Lung (tissue), 12 donors: ENCODE results near the gene TXNRD2. TPM values are rescaled to one million over a fixed set of nuclear protein-coding genes. Genes with fewer than 3 reads are reported as not detected.
A peak's percentile ranks its signal among the peaks of the same experiment; 100 is the strongest.

ENCODE experiments used
- ATAC-seq: fragments of 200-7000 bp; cut with Tn5 transposase; one replicate; pipeline ENCODE4 v1.9.1; 2020; ENCODE audit warnings: moderate number of reproducible peaks; ENCODE audit not compliant: insufficient read depth, low FRiP score
- DNase-seq, 3 donors: peaks; one replicate each; pipeline ENCODE4 v3.0.0-alpha.2; 2013 to 2017
- H3K27ac ChIP-seq, 2 donors: one replicate each; pipeline ENCODE4 v1.5.1; 2013; ENCODE audit warnings: mild to moderate bottlenecking in 2 of 2, moderate library complexity in 2 of 2, control low read depth in 1 of 2, inconsistent platforms in 1 of 2, low read depth in 1 of 2, low read length in 1 of 2
- H3K27me3 ChIP-seq, 3 donors: one replicate each; pipeline ENCODE4 v1.5.1; 2013; ENCODE audit warnings: low read length in 2 of 3; ENCODE audit not compliant: control insufficient read depth in 3 of 3, insufficient read depth in 3 of 3
- H3K36me3 ChIP-seq, 4 donors: one replicate each; pipeline ENCODE4 v1.5.1; 2013; ENCODE audit warnings: low read length in 4 of 4, mild to moderate bottlenecking in 1 of 4, moderate library complexity in 1 of 4; ENCODE audit not compliant: control insufficient read depth in 4 of 4, insufficient read depth in 4 of 4
- H3K4me1 ChIP-seq, 5 donors: one replicate each; pipeline ENCODE4 v1.5.1; 2013; ENCODE audit warnings: low read length in 5 of 5, mild to moderate bottlenecking in 2 of 5, moderate library complexity in 1 of 5; ENCODE audit not compliant: control insufficient read depth in 5 of 5, insufficient read depth in 5 of 5
- H3K4me3 ChIP-seq: one replicate; pipeline ENCODE4 v1.5.1; 2013; ENCODE audit warnings: mild to moderate bottlenecking, control low read depth, moderate library complexity
- H3K9ac ChIP-seq, 2 donors: one replicate each; pipeline ENCODE4 v1.5.1; 2013; ENCODE audit warnings: low read length in 2 of 2, control low read depth in 1 of 2; ENCODE audit not compliant: insufficient read depth in 1 of 2
- H3K9me3 ChIP-seq, 4 donors: one replicate each; pipeline ENCODE4 v1.5.1; 2013; ENCODE audit warnings: low read length in 3 of 4, mild to moderate bottlenecking in 1 of 4, moderate library complexity in 1 of 4; ENCODE audit not compliant: control insufficient read depth in 4 of 4, insufficient read depth in 3 of 4
- CTCF ChIP-seq: IDR thresholded peaks from 2 replicates; pipeline ENCODE4 v1.5.1; 2012; ENCODE audit warnings: mild to moderate bottlenecking; ENCODE audit errors: control extremely low read depth, extremely low read depth
- WGBS, 2 donors: extraction: QIAGEN DNeasy Blood & Tissue Kit; methylation state at CpG; one replicate each; pipeline ENCODE4 v1.1.7; 2013; 5-methylcytosine and 5-hydroxymethylcytosine counted together
- polyA plus RNA-seq, 2 donors: library from polyadenylated mRNA; stranded (reverse); fragments of 200-250 nt; gene quantifications; one replicate each; pipeline ENCODE4 v1.2.1, GENCODE V29; 2013
- total RNA-seq, 2 donors: library from RNA; depleted of rRNA in 1 of 2; stranded (reverse); fragments of >200 nt in 1 of 2; gene quantifications; one replicate each; pipeline ENCODE4 v1.2.1, GENCODE V29; 2014 to 2021
- donor health status: control.
- donor health status: control.
- donor health status: Bipolar disorder and iron deficiency.
- donor health status: healthy.
- donor health status: DM: yes; HTN: yes; CAD: no.

Gene TXNRD2
- total and polyA plus RNA-seq, 4 donors = 20.3 to 59.2 (median 32.2) TPM

- H3K4me3 ChIP-seq = no peak overlapping the region
- DNase-seq (peak in 1 of 3 donors; percentile 10), ATAC-seq (no peak)
- H3K27me3 ChIP-seq = no peaks in the 10 kb centered on the region
- H3K9me3 ChIP-seq = no peaks in the 10 kb centered on the region
- TF ChIP-seq CTCF = no peak
- H3K36me3 ChIP-seq = peaks cover 0 to 3% (median 0%) of the 10 kb centered on the region in 4 donors
- WGBS, 2 donors = 92% methylated on average over 15 to 16 of the region's 16 CpGs
- peaks cover 0 to 21% (median 0%) of the 10 kb centered on the region in 5 donors for H3K4me1 ChIP-seq
- H3K9ac ChIP-seq = no peak overlapping the region
- no peak overlapping the region for H3K27ac ChIP-seq
These were observed 69.5 kb downstream of the TXNRD2 start for GRCh38 chr22:19871845-19872778.

- Histone ChIP-seq H3K27ac (no peak overlapping the region), H3K9ac (no peak overlapping the region), H3K4me3 (no peak overlapping the region), H3K27me3 (no peaks in the 10 kb centered on the region), H3K4me1 (peaks cover 0 to 18% (median 0%) of the 10 kb centered on the region in 5 donors), H3K9me3 (no peaks in the 10 kb centered on the region), H3K36me3 (peaks cover 0 to 3% (median 0%) of the 10 kb centered on the region in 4 donors)
- WGBS, 2 donors = 80 to 89% methylated on average over 19 of the region's 19 CpGs
- TF ChIP-seq CTCF = no peak
- ATAC-seq (no peak), DNase-seq (peak in 1 of 3 donors; percentile 10)
These were observed 70.4 kb downstream of the TXNRD2 start for GRCh38 chr22:19871023-19871844.

GRCh38 chr22:19870153-19871022 lies 71.2 kb downstream of the TXNRD2 start:
- Histone ChIP-seq H3K27ac (no peak overlapping the region), H3K4me1 (peaks cover 0 to 15% (median 0%) of the 10 kb centered on the region in 5 donors), H3K36me3 (no peaks in the 10 kb centered on the region), H3K9me3 (no peaks in the 10 kb centered on the region), H3K27me3 (no peaks in the 10 kb centered on the region), H3K9ac (no peak overlapping the region), H3K4me3 (no peak overlapping the region)
- WGBS, 2 donors = 92 to 94% methylated on average over 29 to 30 of the region's 30 CpGs
- DNase-seq (peak in 1 of 3 donors; percentile 6), ATAC-seq (no peak)
- TF ChIP-seq CTCF = no peak
